22Rv1 (cell line): ENCODE data around the gene ZNF202.
"Not testable (repeated sequence)": the region's sequence is repeated elsewhere in the genome, so short reads cannot be mapped to it uniquely, and the experiment has no call there.

Experiments
- H3K27ac ChIP-seq: fragments of 450-650 bp; 2 replicates; pipeline ENCODE4 v1.5.1; 2017
- ZFX ChIP-seq: fragments of 450-650 bp; IDR thresholded peaks from 2 replicates; pipeline ENCODE4 v1.6.1; 2017; ENCODE audit warnings: antibody characterized with exemption, borderline replicate concordance
- TF ChIP-seq, protein P1 (sequence below): fragments of 450-650 bp; IDR thresholded peaks from 2 replicates; pipeline ENCODE4 v1.5.1; 2017; ENCODE audit warnings: mild to moderate bottlenecking

Gene ZNF202

GRCh38 chr11:123718469-123718868 is 23.0 kb downstream of the ZNF202 start:
- H3K27ac ChIP-seq, result no peak overlapping the region
- TF ChIP-seq, protein P1, sequence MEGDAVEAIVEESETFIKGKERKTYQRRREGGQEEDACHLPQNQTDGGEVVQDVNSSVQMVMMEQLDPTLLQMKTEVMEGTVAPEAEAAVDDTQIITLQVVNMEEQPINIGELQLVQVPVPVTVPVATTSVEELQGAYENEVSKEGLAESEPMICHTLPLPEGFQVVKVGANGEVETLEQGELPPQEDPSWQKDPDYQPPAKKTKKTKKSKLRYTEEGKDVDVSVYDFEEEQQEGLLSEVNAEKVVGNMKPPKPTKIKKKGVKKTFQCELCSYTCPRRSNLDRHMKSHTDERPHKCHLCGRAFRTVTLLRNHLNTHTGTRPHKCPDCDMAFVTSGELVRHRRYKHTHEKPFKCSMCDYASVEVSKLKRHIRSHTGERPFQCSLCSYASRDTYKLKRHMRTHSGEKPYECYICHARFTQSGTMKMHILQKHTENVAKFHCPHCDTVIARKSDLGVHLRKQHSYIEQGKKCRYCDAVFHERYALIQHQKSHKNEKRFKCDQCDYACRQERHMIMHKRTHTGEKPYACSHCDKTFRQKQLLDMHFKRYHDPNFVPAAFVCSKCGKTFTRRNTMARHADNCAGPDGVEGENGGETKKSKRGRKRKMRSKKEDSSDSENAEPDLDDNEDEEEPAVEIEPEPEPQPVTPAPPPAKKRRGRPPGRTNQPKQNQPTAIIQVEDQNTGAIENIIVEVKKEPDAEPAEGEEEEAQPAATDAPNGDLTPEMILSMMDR, result no peak
- TF ChIP-seq ZFX, result no peak

DNA sequence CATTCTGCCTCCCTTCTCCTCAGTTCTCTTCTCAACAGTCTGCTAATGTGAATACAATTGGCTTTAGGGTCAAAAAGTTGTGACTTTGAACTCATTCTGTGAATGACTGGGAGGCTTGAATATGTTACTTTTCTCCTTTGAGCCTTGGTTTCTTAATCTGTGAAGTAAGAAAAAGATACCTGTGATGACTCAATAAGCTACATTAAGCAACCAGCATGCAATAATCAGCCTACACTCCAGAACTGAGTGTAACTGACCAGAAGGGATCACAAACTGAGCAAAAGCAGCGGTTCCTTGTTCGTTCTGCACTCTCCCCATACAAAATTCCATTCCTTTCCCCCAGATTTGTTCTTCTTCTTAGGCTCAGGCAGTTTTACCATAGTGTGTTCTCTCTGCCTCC is 23.4 kb downstream of the ZNF202 start:
- H3K27ac ChIP-seq, result no peak overlapping the region
- TF ChIP-seq ZFX, result no peak
- TF ChIP-seq, protein P1, result no peak

- H3K27ac ChIP-seq, result not testable (repeated sequence)
These were observed 28.8 kb downstream of the ZNF202 start for GRCh38 chr11:123712627-123713026.

DNA sequence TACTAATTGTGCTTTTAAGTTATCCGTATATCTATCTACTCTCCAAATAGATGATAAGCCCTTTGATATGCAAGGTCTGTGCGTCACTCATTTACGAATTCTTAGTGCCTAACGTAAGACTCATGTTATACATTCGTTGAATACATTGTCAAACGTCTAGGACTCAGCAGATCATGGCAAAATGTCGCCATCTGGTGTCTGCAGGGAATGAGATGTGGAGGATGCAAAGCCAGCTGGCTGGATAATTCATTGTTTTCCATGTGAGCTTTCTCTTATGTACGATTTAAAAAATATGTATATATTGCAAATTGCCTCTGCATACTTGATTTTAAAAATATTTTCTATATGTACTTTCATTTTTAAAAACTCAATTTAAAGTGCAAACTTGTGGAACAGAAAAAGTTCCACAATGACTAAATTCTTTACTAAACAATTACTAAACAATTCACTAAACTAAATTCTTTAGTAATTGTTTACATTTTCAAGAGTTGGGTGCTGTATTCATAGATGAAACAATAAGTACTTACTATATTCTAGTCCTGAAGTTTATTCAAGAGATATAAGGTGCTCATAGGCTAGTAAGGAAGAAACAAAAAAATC is 33.8 kb downstream of the ZNF202 start:
- TF ChIP-seq, protein P1, result peak; percentile 84
- no peak for TF ChIP-seq ZFX
- no peak overlapping the region for H3K27ac ChIP-seq

DNA sequence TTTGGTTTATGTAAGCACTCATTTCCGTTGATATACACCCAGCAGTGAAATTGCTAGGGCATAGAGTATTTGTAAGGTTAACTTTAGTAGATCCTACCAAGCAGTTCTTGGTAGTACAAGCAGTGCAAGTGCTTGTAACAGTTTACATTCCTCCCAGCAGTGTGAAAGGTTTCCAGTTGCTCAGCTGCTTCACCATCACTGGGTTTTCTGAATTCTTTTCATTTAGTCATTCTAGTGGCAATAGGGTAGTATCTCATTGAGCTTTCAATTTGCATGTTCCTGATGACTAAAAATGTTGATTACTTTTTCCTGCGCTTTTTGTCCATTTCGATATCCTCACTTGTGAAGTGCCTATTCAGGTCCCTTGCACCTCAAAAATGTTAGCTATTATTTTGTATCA is 34.3 kb downstream of the ZNF202 start:
- TF ChIP-seq, protein P1, result no peak
- no peak for TF ChIP-seq ZFX
- no peak overlapping the region for H3K27ac ChIP-seq

GRCh38 chr11:123704341-123704740 is 37.1 kb downstream of the ZNF202 start:
- TF ChIP-seq ZFX, result no peak
- TF ChIP-seq, protein P1, result no peak
- H3K27ac ChIP-seq, result no peak overlapping the region

DNA sequence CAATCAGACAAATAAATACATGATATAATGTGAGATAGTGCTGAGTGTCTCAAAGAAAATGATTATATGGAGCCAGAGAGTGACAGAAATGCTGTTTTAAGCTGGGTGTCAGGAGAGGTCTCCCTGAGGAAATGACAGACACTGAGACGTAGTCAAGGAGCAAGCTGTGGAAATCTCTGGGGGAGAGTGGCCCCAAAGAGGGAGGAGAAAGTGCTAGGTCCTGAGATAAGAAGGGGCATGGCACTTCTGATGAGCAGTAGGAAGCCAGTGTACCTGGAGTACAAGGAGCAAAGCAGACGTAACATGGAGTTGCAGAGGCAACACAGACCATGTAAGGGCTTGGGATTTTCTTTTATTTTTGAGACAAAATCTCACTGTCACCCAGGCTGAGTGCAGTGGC is 38.8 kb downstream of the ZNF202 start:
- H3K27ac ChIP-seq, result no peak overlapping the region
- TF ChIP-seq, protein P1, result no peak
- no peak for TF ChIP-seq ZFX

DNA sequence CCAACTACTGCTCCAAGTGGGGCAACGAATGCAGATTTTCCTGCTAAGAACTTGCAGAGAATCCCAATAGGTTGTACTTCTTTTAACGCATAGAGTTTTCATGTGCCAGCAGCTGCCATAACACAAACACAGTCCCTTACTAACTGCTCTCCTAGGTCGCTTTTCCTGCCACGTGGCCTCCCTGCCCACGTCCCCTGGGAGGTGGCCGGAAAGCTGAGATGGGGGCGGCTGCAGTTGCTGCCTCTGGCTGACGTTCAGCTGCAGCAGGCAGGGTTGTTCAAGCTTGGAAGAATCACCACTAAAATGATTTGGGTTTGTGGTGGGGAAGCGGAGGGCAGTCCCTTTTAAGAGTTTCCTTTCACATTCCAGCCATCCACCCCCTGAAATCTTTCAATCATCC is 39.3 kb downstream of the ZNF202 start:
- no peak overlapping the region for H3K27ac ChIP-seq
- no peak for TF ChIP-seq ZFX
